ENCODE measurements around the gene LRP4.

LRP4 gene

GRCh38 chr11:46894506-46894905 is 23.8 kb downstream of the LRP4 start:
- no peak for DNase-seq (ENCODE audit: low read depth in 2 of 2)

DNA sequence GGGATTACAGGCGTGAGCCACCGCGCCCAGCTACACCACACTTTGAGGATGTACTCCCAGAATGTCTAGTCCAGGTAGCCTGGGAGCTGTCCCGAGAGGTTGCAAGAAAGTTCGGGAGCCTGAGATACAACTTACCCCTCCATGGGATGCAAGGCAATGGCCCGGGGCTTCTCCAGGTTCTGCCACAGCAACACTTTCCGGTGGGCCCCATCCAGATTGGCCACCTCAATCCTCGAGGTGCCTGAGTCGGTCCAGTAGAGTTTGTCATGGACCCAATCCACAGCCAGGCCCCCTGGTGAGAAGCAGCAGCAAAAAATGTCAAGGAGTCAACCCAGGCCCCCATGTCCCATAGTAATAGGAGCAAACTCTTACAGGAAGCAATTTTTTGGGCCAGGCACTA is 25.5 kb downstream of the LRP4 start:
- DNase-seq (ENCODE audit: low read depth in 2 of 2): no peak

DNA sequence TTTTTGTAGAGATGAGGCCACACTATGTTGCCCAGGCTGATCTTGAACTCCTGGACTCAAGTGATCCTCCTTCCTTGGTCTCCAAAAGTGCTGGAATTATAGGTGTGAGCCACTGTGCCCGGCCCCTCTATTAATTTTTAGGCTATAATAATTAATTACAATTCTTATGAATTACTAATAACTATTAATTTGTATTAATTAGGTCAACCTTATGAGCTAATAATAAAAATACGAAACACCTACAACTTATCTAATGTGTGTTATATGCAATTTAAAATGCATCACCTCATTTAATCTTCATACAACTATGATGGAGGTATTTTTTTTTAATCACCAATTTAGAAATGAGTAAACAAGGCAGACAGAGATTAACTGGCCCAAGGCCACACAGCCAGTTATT is 26.2 kb downstream of the LRP4 start:
- DNase-seq (ENCODE audit: low read depth in 2 of 2): no peak

DNA sequence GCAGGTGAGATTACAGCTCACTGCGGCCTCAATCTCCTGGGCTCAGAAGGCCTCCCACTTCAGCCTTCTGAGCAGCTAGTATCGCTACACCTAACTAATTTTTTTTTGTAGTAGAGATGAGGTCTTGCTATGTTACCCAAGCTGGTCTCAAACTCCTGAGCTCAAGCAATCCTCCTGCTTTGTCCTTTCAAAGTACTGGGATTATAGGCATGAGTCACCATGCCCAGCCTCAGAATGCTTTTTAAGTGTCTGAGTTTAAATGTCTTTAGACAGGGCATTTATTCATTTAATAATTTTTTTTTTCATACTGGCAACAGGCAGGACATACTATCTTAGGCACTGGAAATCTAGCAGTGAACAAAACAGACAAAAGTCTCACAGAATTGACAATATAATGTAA is 27.7 kb downstream of the LRP4 start:
- no peak for DNase-seq (ENCODE audit: low read depth in 2 of 2)

DNA sequence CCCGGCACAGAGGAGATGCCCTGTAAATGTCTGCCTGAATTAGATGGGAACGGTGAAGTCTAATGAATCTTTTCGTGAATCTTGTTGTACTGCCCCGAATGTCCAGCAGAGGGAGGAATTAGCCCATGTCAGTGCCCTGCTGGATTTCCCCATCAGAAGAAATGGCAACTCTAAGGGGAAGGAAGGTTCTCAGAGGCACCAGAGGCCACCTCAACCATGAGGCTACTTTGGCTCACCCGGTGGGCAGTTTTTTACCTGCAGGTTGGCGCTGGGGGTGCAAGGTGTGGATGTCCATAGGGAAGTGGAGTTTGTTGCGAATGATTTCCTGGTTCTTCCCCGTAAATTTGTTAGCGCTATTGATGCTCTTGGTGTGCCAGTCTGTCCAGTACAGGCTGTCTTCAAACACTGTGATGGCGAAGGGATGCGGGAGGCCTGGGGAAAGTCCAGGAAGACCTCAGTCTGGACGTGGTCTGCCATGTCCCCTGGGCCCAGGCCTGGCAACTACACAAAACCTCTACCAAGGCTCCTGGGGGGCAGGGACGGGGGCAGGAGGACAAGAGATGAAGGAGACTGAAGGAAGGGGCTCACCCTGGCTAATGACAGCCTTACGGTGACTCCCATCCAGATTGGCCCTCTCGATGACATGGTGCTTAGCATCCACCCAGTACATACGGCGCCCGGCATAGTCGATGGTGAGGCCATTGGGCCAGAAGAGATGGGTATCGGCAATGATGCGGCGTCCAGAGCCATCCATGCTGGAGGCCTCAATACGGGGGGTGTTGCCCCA is 28.5 kb downstream of the LRP4 start:
- DNase-seq (ENCODE audit: low read depth in 2 of 2): peak; percentile 13 to 46

DNA sequence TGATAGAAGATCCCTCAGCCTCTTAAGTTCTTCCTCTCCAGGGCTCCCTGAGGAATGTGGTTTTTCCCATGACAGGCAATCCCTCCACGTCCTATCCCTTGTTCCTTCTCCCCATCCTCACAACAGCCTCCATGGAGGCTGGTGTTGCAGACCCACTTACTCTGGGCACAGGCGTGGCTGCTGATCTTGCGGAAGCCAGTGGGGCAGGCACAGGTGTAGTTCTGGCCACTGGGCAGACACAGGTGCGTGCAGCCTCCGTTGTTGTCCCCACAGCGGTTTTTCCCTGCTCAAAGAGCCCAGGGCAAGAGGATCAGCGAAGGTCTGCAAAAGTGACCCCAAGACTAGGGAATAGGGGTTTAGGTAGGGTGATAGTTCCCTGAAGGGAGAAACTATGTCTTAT is 29.1 kb downstream of the LRP4 start:
- no peak for DNase-seq (ENCODE audit: low read depth in 2 of 2)

DNA sequence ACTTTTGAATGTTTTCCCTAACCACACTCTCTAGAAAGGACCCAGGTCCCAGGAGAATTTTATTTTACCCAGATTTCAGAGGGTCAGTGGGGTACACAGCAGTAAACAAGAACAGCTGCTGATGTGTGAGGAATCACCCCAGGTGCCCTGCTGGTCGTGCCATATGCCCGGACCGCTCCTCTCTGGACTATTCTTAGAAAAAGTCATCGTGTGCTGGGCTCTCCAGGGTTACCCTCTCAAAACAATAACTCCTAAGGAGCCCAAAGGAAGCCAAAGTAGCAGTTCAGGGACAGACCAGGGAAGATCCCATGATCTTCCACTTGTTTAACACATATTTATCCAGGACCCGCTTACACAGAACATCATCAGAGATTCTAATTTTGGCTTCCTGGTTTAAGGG is 29.7 kb downstream of the LRP4 start:
- DNase-seq (ENCODE audit: low read depth in 2 of 2): no peak

DNA sequence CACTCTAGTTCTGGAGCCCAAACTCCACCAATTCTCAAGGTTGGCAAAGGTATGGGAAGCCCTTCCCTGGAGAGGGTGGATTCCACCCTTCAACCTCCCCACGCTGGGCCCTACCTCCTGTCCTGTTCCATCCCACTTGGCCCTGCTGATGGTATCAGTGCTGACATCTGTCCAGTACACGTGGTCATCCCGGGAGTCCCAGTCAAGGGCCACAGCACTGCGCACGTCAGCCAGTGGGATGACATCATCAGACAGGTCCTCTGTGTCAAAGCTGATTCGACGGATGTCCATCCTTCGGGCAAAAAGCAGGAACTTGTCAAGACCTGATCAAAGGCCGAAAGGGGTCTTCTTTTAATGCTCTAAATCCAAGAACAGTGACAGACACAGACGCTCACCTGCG is 32.1 kb downstream of the LRP4 start:
- no peak for DNase-seq (ENCODE audit: low read depth in 2 of 2)

DNA sequence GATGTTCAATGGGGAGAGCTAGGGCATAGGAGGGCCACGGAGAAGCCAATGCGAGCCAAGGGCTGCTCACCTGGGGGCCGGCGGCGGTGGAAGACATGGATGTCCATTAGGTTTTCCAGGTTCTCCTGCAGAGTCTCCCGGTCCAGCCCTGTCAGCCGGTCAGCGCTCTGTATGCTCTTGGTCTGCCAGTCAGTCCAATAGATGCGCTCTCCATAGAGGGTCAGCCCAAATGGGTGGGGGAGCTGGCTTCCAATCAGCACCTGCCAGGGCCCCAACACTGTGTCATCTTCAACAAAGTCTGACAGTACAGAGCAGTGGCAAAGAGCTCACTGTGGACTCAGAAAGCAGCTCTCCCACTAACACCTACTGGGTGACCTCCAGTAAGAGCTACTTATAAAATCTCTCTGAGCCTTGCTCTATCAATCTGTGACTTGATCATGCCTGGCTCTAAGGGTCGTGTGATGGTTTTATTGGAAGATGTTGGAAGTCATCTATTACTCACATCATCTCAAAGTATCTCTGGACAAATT is 39.2 kb downstream of the LRP4 start:
- no peak for DNase-seq (ENCODE audit: low read depth in 2 of 2)

DNA sequence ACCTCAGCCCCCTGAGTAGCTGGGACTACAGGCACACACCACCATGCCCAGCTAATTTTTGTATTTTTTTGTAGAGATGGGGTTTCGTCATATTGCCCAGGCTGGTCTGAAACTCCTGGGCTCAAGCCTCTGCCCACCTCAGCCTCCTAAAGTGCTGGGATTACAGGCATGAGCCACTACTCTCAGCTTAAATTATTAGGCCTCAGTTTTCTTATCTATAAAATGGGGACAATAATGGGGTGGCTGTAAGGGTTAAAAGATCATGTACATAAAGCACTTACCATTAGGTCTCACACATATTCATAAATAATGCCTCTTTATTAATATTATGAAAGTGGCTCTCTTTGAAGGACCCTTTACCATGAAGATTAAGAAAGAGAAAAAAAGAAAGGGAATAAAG is 40.8 kb downstream of the LRP4 start:
- no peak for DNase-seq (ENCODE audit: low read depth in 2 of 2)

DNA sequence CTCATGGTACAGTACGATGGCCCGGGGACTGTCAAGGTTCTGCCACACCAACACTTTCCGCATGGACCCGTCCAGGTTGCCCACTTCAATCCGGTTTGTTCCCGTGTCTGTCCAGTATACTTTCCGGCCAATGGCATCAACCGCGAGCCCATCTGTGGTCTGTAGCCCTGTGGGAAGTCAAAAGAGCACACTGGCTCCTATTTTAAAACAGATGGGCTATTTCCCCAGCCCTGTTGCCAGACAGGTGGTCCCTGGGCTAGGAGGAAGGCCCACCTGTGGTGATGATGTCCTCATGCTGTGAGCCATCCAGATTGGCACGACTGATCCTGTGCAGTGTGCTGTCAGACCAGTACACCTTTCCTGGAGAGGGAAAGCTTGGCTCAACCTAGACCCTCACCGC is 41.9 kb downstream of the LRP4 start:
- DNase-seq (ENCODE audit: low read depth in 2 of 2): no peak

- no peak for DNase-seq (ENCODE audit: low read depth in 2 of 2)
These were observed 43.8 kb downstream of the LRP4 start for GRCh38 chr11:46874586-46874985.

DNA sequence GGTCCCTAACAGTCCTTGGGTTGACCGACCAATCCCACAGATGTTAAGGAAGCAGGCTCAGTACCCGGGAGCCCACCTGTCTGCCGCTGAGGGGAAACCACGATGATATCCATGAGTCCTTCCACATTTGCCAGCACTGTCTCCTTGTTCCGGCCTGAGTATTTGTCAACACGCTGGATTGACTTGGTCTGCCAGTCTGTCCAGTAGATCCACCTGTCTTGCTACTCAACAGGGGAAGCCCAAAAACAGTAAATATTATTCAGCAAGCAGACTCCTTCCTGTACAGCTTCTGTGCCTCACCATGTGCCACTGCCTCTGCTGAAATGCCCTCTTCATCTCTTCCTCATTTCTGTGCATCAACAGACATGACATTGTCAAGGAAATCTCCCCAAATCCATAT is 49.4 kb downstream of the LRP4 start:
- no peak for DNase-seq (ENCODE audit: low read depth in 2 of 2)

DNA sequence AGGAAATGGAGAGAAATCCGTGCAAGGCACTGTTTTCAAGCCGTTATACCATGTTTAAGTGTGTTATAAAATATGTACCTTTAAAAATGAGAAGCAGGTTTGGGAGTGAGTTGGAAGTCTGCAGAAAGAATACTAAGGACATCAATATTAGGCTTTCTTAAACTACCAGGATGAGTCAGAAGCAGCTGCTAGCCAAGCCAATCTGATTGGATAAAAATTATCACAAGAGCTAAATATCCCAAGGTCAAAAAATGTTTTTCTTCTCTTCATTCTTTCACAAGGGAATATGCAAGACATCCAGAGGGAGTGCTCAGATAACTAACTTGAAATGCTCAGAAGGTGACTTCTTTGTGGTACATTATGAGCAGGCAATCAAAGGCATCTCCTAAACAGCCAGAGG is 53.0 kb downstream of the LRP4 start:
- no peak for DNase-seq (ENCODE audit: low read depth in 2 of 2)

- DNase-seq (ENCODE audit: low read depth in 2 of 2): no peak
These were observed 58.1 kb downstream of the LRP4 start for GRCh38 chr11:46860218-46860617.

GRCh38 chr11:46858920-46859546 is 59.3 kb downstream of the LRP4 start:
- DNase-seq (ENCODE audit: low read depth in 2 of 2): no peak

DNA sequence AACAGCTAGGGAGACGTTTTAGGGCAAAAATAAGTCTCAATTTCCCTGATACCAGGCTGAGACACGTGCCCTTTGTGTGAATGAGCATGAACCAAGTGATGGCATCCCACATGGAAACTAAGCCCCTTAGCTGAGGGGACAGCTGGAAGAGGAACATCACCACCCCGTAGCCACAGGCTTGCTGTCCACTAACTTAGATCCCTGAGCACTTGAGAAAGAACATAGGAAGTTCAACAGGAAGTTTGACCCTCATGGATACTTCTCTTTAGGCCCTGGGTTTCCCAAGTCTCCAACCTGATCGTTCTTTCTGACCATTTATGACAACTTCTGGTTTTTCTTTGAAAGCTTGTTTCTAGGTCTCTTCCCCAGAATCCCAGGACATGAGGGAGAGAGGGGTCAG is 60.7 kb downstream of the LRP4 start:
- no peak for DNase-seq (ENCODE audit: low read depth in 2 of 2)

GRCh38 chr11:46856605-46857343 is 61.6 kb downstream of the LRP4 start:
- no peak for DNase-seq (ENCODE audit: low read depth in 2 of 2)

GRCh38 chr11:46855863-46856262 is 62.5 kb downstream of the LRP4 start:
- no peak for DNase-seq (ENCODE audit: low read depth in 2 of 2)

DNA sequence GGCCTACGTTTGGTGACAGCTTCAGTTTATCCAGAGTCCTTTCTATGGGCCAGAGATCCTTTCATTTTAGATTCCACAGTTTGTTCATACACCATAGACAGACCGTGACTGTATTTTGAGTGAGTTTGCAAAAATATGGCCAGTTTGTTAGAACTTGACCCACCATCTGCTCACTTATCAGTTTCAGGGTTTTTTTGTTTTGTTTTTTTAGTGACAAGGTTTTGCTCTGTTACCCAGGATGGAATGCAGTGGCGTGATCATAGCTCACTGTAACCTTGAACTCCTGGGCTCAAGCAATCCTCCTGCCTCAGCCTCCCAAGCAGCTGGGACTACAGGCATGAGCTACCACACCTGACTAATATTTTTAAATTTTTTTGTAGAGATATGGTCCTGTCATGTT is 63.2 kb downstream of the LRP4 start:
- DNase-seq (ENCODE audit: low read depth in 2 of 2): no peak

DNA sequence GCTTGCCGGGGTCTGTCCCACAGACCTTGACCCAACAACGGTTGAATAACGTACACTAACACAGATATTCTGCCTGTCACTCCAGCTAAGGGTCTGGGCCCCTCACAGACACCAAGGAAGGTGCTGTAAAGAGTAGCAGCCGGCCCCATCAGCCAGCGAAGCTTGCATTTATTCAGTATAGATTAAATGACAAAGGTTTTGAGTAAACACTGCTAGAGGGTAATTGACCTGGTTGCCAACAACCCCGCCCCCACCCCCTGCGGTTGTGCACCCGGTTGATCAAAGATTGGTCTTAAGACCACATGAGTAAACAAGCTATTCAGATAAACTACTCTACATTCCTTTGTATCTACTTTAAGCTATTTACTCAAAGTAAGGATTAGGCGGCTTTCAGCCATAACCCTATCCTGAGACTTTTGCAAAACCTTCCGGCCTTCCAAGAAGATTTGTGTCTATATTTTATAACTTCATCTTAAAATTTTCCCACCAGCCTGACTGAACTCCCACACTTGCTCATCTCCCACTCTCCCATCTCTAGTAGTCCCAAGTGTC is 67.4 kb downstream of the LRP4 start:
- DNase-seq (ENCODE audit: low read depth in 2 of 2): no peak

- no peak for DNase-seq (ENCODE audit: low read depth in 2 of 2)
These were observed 68.7 kb downstream of the LRP4 start for GRCh38 chr11:46849631-46850030.

- DNase-seq (ENCODE audit: low read depth in 2 of 2): no peak
These were observed 71.9 kb downstream of the LRP4 start for GRCh38 chr11:46846510-46846830.
